Adrenal gland (tissue), 5 donors: ENCODE measurements around the gene PRKACA.

Source experiments
- CTCF ChIP-seq, 6 experiments: fragments of 450-650 bp in 4 of 6; fragments of 200-600 bp in 2 of 6; sonication (generic) in 1 of 6; IDR thresholded peaks; 1 replicate in 5 of 6; 2 replicates in 1 of 6; pipeline versions ENCODE4 v1.5.1 to v1.8.0; 2016 to 2021; ENCODE audit warnings: antibody characterized with exemption in 6 of 6, mild to moderate bottlenecking in 2 of 6, moderate library complexity in 1 of 6
- POLR2A ChIP-seq, 2 donors: fragments of 450-650 bp; IDR thresholded peaks; one replicate each; pipeline ENCODE4 v1.6.1; 2017; ENCODE audit warnings: antibody characterized with exemption in 2 of 2, mild to moderate bottlenecking in 2 of 2, moderate library complexity in 1 of 2
- donor health status: DM: no; HTN: no; CAD: no.

- TF ChIP-seq CTCF (IDR thresholded peaks at IDR 0.05) (peak; percentile 29 to 61 (median 56)), POLR2A (IDR thresholded peaks at IDR 0.05) (no peak)
Measured at GRCh38 chr19:14114854-14115253, 2.7 kb downstream of the PRKACA start.
